ENCODE results near the gene MTA2.
"Not testable (repeated sequence)": the region's sequence is repeated elsewhere in the genome, so short reads cannot be mapped to it uniquely, and the experiment has no call there.

The MTA2 gene

GRCh38 chr11:62621567-62622470 lies 20.2 kb upstream of the MTA2 start, which contains the start of gene B3GAT3 (continued):
- no peak for TF ChIP-seq ZNF529 (tag by site-specific recombination; IDR thresholded peaks at IDR 0.05; ENCODE audit: insufficient replicate concordance)
- peak; percentile 93 for TF ChIP-seq ZNF518A (tag by site-specific recombination; conservative IDR thresholded peaks at IDR 0.05; ENCODE audit: low read depth)
- no peak for TF ChIP-seq ZSCAN23 (tag by site-specific recombination; IDR thresholded peaks at IDR 0.05)
- TF ChIP-seq OSR2 (tag by site-specific recombination; IDR thresholded peaks at IDR 0.05), result peak; percentile 35; the same call in 1 of the 2 replicates
- TF ChIP-seq GFI1B (tag by site-specific recombination; IDR thresholded peaks at IDR 0.05), result no peak
- no peak for TF ChIP-seq MEIS1 (CRISPR knock-in tag; IDR thresholded peaks at IDR 0.05; ENCODE audit: borderline replicate concordance)
- no peak for TF ChIP-seq ZNF280D (tag by site-specific recombination; IDR thresholded peaks at IDR 0.05)
- no peak for TF ChIP-seq ZNF621 (tag by site-specific recombination; IDR thresholded peaks at IDR 0.05)
- no peak for TF ChIP-seq ZNF266 (tag by site-specific recombination; IDR thresholded peaks at IDR 0.05; ENCODE audit: low read depth)
- no peak for TF ChIP-seq ZNF768 (tag by site-specific recombination; IDR thresholded peaks at IDR 0.05)
- TF ChIP-seq ZNF114 (tag by site-specific recombination; IDR thresholded peaks at IDR 0.05), result no peak
- TF ChIP-seq ZNF791 (tag by site-specific recombination; IDR thresholded peaks at IDR 0.05), result no peak
- no peak for TF ChIP-seq ZNF214 (tag by site-specific recombination; IDR thresholded peaks at IDR 0.05; ENCODE audit: borderline replicate concordance)
- no peak for TF ChIP-seq ZNF624 (tag by site-specific recombination; IDR thresholded peaks at IDR 0.05)

GRCh38 chr11:62621027-62621566 lies 19.4 kb upstream of the MTA2 start:
- TF ChIP-seq GLIS2 (tag by site-specific recombination; IDR thresholded peaks at IDR 0.05) (no peak), ZNF292 (tag by site-specific recombination; IDR thresholded peaks at IDR 0.05; ENCODE audit: borderline replicate concordance, low read depth) (no peak), PRDM4 (tag by site-specific recombination; IDR thresholded peaks at IDR 0.05) (0 out of 2 replicates have a peak, but pooled peaks have one; percentile 76)
- ChIA-PET POLR2A (interaction anchor here (0.7 to 6.0 kb wide), 22 partner anchors 8 to 220 kb away, joined by 3 to 109 read pairs (median 7); partner anchors contain the start of genes C11orf98, CSKMT, EEF1G and EML3), CTCF (interaction anchor here (0.7 to 2.5 kb wide), 5 partner anchors 10 to 249 kb away, joined by 3 to 18 read pairs (median 3); no protein-coding TSS in a partner anchor)
- Histone ChIP-seq H3K36me3 (ENCODE audit: control insufficient read depth in 2 of 2, insufficient read depth in 1 of 2, low read length in 2 of 2) (peaks cover 0 to 36% of the 10 kb centered on the region in 2 experiments; a peak in 2 of 3 replicates), H3K27ac (ENCODE audit: extremely low read depth, low read depth, low read length) (peak overlapping the region; percentile 80), H3K4me3 (ENCODE audit: low read depth, low read length) (peak overlapping the region; percentile 71), H3K9me3 (ENCODE audit: control insufficient read depth, insufficient read depth, low read depth, low read length) (no peaks in the 10 kb centered on the region), H3K4me1 (ENCODE audit: control insufficient read depth, insufficient read depth, low read length) (no peaks in the 10 kb centered on the region)

GRCh38 chr11:62616957-62617356 lies 15.3 kb upstream of the MTA2 start:
- not testable (repeated sequence) for H3K4me1 ChIP-seq (ENCODE audit: control insufficient read depth, insufficient read depth, low read length); H3K9me3 ChIP-seq (ENCODE audit: control insufficient read depth, insufficient read depth, low read depth, low read length); H3K27ac ChIP-seq (ENCODE audit: extremely low read depth, low read depth, low read length); H3K4me3 ChIP-seq (ENCODE audit: low read depth, low read length)
- peaks cover 0 to 34% of the 10 kb centered on the region in 2 experiments; a peak in 2 of 3 replicates for H3K36me3 ChIP-seq (ENCODE audit: control insufficient read depth in 2 of 2, insufficient read depth in 1 of 2, low read length in 2 of 2)
- ChIA-PET POLR2A (interaction anchor here (1.3 to 1.6 kb wide), 2 partner anchors 15 to 55 kb away, joined by 5 to 7 read pairs; partner anchors contain the start of genes LBHD1, MTA2 and UQCC3), CTCF (interaction anchor here (0.6 kb wide), 1 partner anchor 235 kb away, joined by 3 read pairs; no protein-coding TSS in a partner anchor)

Measured in HEK293 (cell line).